Measurements from ENCODE around the gene PAPOLA. TPM values are rescaled to one million over a fixed set of nuclear protein-coding genes. Genes with fewer than 3 reads are reported as not detected.
"Not testable (repeated sequence)": the region's sequence is repeated elsewhere in the genome, so short reads cannot be mapped to it uniquely, and the experiment has no call there.

Gene PAPOLA
- total RNA-seq, 1 experiment from 2014 or later = 194 TPM

GRCh38 chr14:96501217-96501739 lies 904 bp upstream of the PAPOLA start:
- CTCF ChIA-PET = no interaction called here
- Mint-ChIP-seq H3K27ac (ENCODE audit: low read depth, unreplicated experiment) (peak overlapping the region; percentile 97), H3K36me3 (ENCODE audit: insufficient read depth, unreplicated experiment) (peaks cover 11% of the 10 kb centered on the region), H3K4me1 (ENCODE audit: insufficient read depth, unreplicated experiment) (peaks cover 29% of the 10 kb centered on the region), H3K9me3 (ENCODE audit: unreplicated experiment) (no peaks in the 10 kb centered on the region), H3K27me3 (ENCODE audit: insufficient read depth, unreplicated experiment) (no peaks in the 10 kb centered on the region), H3K4me3 (ENCODE audit: unreplicated experiment) (peak overlapping the region; percentile 99)
- TF ChIP-seq CTCF (IDR thresholded peaks at IDR 0.05; ENCODE audit: unreplicated experiment) = no peak
- BruUV-seq (replicated peaks) = no TSS peak
- POLR2A ChIA-PET = interaction anchor here (0.5 to 1.2 kb wide), 8 partner anchors 10 to 1045 kb away, joined by 3 to 5 read pairs (median 3); no protein-coding TSS in a partner anchor
- intact Hi-C loops (cut with micrococcal nuclease) = no loop called here
- DNase-seq (ENCODE audit: unreplicated experiment) = peak; percentile 2

GRCh38 chr14:96502621-96503305 lies 581 bp downstream of the PAPOLA start:
- no TSS peak for BruUV-seq (replicated peaks)
- CTCF ChIA-PET = interaction anchor here (0.6 kb wide), 1 partner anchor 636 kb away, joined by 3 read pairs; no protein-coding TSS in a partner anchor
- no peaks in the 10 kb centered on the region for H3K27me3 Mint-ChIP-seq (ENCODE audit: insufficient read depth, unreplicated experiment)

GRCh38 chr14:96503306-96503679 lies 1.1 kb downstream of the PAPOLA start:
- Mint-ChIP-seq H3K9me3 (ENCODE audit: unreplicated experiment) (no peaks in the 10 kb centered on the region), H3K36me3 (ENCODE audit: insufficient read depth, unreplicated experiment) (peaks cover 11% of the 10 kb centered on the region), H3K27ac (ENCODE audit: low read depth, unreplicated experiment) (peak overlapping the region; percentile 97), H3K4me3 (ENCODE audit: unreplicated experiment) (peak overlapping the region; percentile 99), H3K27me3 (ENCODE audit: insufficient read depth, unreplicated experiment) (no peaks in the 10 kb centered on the region), H3K4me1 (ENCODE audit: insufficient read depth, unreplicated experiment) (peaks cover 17% of the 10 kb centered on the region)
- BruUV-seq (replicated peaks) = no TSS peak
- POLR2A ChIA-PET = interaction anchor here (0.6 to 1.6 kb wide), 12 partner anchors 9 to 281 kb away, joined by 3 to 19 read pairs (median 3); partner anchors contain the start of gene GSKIP
- CTCF ChIA-PET = no interaction called here
- TF ChIP-seq CTCF (IDR thresholded peaks at IDR 0.05; ENCODE audit: unreplicated experiment) = no peak
- DNase-seq (ENCODE audit: unreplicated experiment) = peak; percentile 4
- intact Hi-C loops (cut with micrococcal nuclease) = no loop called here

More at GRCh38 chr14:96502621-96503305, 581 bp downstream of the PAPOLA start:
- peak; percentile 43 for DNase-seq (ENCODE audit: unreplicated experiment)
- POLR2A ChIA-PET = interaction anchor here (0.6 to 1.6 kb wide), 12 partner anchors 9 to 281 kb away, joined by 3 to 19 read pairs (median 3); partner anchors contain the start of gene GSKIP
- Mint-ChIP-seq H3K4me3 (ENCODE audit: unreplicated experiment) (peak overlapping the region; percentile 99), H3K4me1 (ENCODE audit: insufficient read depth, unreplicated experiment) (peaks cover 22% of the 10 kb centered on the region), H3K27ac (ENCODE audit: low read depth, unreplicated experiment) (peak overlapping the region; percentile 97), H3K36me3 (ENCODE audit: insufficient read depth, unreplicated experiment) (peaks cover 11% of the 10 kb centered on the region), H3K9me3 (ENCODE audit: unreplicated experiment) (no peaks in the 10 kb centered on the region)
- intact Hi-C loops (cut with micrococcal nuclease) = no loop called here
- TF ChIP-seq CTCF (IDR thresholded peaks at IDR 0.05; ENCODE audit: unreplicated experiment) = no peak

- intact Hi-C loops (cut with micrococcal nuclease) = not testable (repeated sequence)
- peaks cover 16% of the 10 kb centered on the region for H3K4me1 Mint-ChIP-seq (ENCODE audit: insufficient read depth, unreplicated experiment)
Observed at GRCh38 chr14:96504353-96504752, 2.2 kb downstream of the PAPOLA start.

More at GRCh38 chr14:96504353-96504752, 2.2 kb downstream of the PAPOLA start:
- Mint-ChIP-seq H3K4me3 (ENCODE audit: unreplicated experiment) (peak overlapping the region; percentile 99), H3K27ac (ENCODE audit: low read depth, unreplicated experiment) (peak overlapping the region; percentile 97), H3K36me3 (ENCODE audit: insufficient read depth, unreplicated experiment) (peaks cover 11% of the 10 kb centered on the region)
- BruUV-seq (replicated peaks); H3K27me3 Mint-ChIP-seq (ENCODE audit: insufficient read depth, unreplicated experiment); H3K9me3 Mint-ChIP-seq (ENCODE audit: unreplicated experiment); DNase-seq (ENCODE audit: unreplicated experiment): not testable (repeated sequence)
- ChIA-PET CTCF (interaction anchor here (0.7 to 0.8 kb wide), 2 partner anchors 39 to 233 kb away, joined by 3 to 5 read pairs; no protein-coding TSS in a partner anchor), POLR2A (interaction anchor here (1.2 kb wide), 2 partner anchors 11 to 292 kb away, joined by 3 to 7 read pairs; no protein-coding TSS in a partner anchor)
